NB4 (cell line): ENCODE data around the gene NOP9.
A peak's percentile ranks its signal among the peaks of the same experiment; 100 is the strongest.

Experiments used
- DNase-seq: peaks from one replicate; pipeline ENCODE4 v3.0.0; 2010; ENCODE audit warnings: low read depth
- H3K4me3 ChIP-seq: one replicate; pipeline ENCODE4 v1.5.1; 2011; ENCODE audit warnings: mild to moderate bottlenecking, low read depth, low read length, moderate library complexity
- CTCF ChIP-seq: IDR thresholded peaks from one replicate; pipeline ENCODE4 v1.5.1; 2012; ENCODE audit warnings: low read depth, low read length
- MAX ChIP-seq: IDR thresholded peaks from 2 replicates; pipeline ENCODE4 v1.6.1; 2011; ENCODE audit warnings: low read depth, low read length
- MYC ChIP-seq: IDR thresholded peaks from 2 replicates; pipeline ENCODE4 v1.6.1; 2011; ENCODE audit warnings: low read depth, low read length
- POLR2A ChIP-seq: IDR thresholded peaks from 2 replicates; pipeline ENCODE4 v1.6.1; 2011; ENCODE audit warnings: mild to moderate bottlenecking; ENCODE audit not compliant: insufficient read length; ENCODE audit errors: extremely low read depth

The NOP9 gene

GRCh38 chr14:24277606-24278321 lies 21.9 kb upstream of the NOP9 start:
- H3K4me3 ChIP-seq = no peak overlapping the region
- peak; percentile 91 for DNase-seq
- TF ChIP-seq CTCF (no peak), MYC (peak; percentile 99), POLR2A (no peak), MAX (peak; percentile 99)

GRCh38 chr14:24278424-24278823 lies 21.2 kb upstream of the NOP9 start:
- DNase-seq = no peak
- TF ChIP-seq MAX (no peak), MYC (no peak), POLR2A (no peak), CTCF (no peak)
- H3K4me3 ChIP-seq = no peak overlapping the region

GRCh38 chr14:24279301-24280186 lies 20.1 kb upstream of the NOP9 start:
- H3K4me3 ChIP-seq = no peak overlapping the region
- peak; percentile 58 for DNase-seq
- TF ChIP-seq MYC = no peak
- TF ChIP-seq CTCF = peak; percentile 45

GRCh38 chr14:24280797-24281460 lies 18.7 kb upstream of the NOP9 start:
- no peak for DNase-seq
- TF ChIP-seq POLR2A (no peak), MAX (no peak), MYC (no peak), CTCF (no peak)

GRCh38 chr14:24281636-24282035 lies 18.0 kb upstream of the NOP9 start:
- no peak for DNase-seq
- TF ChIP-seq MYC (no peak), POLR2A (no peak), CTCF (no peak), MAX (no peak)

More at GRCh38 chr14:24280797-24281460, 18.7 kb upstream of the NOP9 start:
- H3K4me3 ChIP-seq = no peak overlapping the region

More at GRCh38 chr14:24281636-24282035, 18.0 kb upstream of the NOP9 start:
- no peak overlapping the region for H3K4me3 ChIP-seq
